DMS 273 treated with DMSO at 0.1 percent for 48 hours (cell line): ENCODE data around the gene EVI5L.

Experiments used
- DNase-seq: peaks from one replicate; lab custom pipeline; 2025; lab: John Stamatoyannopoulos, UW

The EVI5L gene

GRCh38 chr19:7817801-7818200 is 12.2 kb upstream of the EVI5L start:
- no peak for DNase-seq

- DNase-seq = no peak
These were observed 11.2 kb upstream of the EVI5L start for GRCh38 chr19:7818806-7819205.

DNA sequence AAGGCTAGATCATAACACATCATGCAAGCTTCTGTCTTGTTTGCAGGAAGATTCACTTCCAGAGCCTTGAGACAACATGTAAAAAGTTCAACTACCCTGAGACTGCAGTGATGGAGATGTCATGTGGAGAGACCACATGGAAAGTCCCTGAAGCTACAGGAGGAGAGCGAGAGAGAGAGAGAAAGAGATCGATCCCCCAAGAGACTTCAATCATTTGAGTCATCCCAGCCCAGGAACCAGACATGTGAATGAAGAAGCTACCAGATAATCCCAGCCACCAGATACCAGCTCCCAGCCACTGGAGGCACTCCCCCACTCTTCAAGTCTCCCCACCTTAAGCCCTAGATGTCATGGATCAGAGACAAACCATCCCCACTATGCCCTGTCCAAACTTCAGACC is 10.7 kb upstream of the EVI5L start:
- DNase-seq = no peak

GRCh38 chr19:7820588-7820987 is 9.4 kb upstream of the EVI5L start:
- no peak for DNase-seq

- no peak for DNase-seq
These were observed 7.0 kb upstream of the EVI5L start for GRCh38 chr19:7822910-7823515.

- no peak for DNase-seq
These were observed 6.2 kb upstream of the EVI5L start for GRCh38 chr19:7823686-7824301.

- no peak for DNase-seq
These were observed 875 bp upstream of the EVI5L start for GRCh38 chr19:7829166-7829520.

GRCh38 chr19:7830272-7830771 is 304 bp downstream of the EVI5L start:
- no peak for DNase-seq

- no peak for DNase-seq
These were observed 805 bp downstream of the EVI5L start for GRCh38 chr19:7830823-7831222.

DNA sequence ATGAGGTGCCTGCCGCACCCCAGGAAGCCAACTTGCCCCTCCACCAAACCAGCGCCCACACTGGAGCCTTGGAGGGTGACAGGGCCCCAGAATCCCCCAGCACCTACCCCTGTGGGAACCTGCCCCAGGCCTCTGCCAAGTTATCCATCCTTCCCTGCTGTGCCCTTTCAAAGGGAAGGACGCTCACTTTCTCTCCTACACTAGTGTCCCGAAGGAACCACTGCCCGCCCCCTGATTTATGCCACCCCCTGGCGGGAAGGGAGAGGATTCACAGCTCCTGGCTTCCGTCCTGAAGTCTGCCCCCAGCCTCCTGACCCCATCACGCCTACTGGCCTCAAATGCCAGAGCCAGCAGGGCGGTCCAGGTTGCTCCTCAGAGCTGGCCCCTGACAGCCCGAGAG is 1.4 kb downstream of the EVI5L start:
- DNase-seq = no peak

DNA sequence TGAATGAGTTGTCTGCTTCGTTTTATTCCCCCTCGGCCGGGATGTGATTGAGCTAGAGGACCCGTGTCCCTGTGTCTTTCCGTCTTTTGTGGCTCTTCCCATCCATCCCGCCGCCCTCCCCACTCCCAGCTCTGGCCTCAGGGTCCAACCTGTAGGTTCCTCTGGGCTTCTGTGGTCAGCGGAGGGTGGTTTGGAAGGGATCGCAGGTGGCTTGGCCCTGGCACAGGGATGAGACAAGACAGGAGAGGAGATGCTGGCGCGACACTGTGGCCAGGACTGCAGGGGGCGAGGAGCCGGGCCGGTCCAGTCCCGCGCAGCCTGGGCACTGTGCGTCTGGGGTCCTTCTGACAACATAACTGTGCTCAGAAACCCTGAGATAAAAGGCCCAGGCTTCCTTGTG is 2.0 kb downstream of the EVI5L start:
- no peak for DNase-seq

DNA sequence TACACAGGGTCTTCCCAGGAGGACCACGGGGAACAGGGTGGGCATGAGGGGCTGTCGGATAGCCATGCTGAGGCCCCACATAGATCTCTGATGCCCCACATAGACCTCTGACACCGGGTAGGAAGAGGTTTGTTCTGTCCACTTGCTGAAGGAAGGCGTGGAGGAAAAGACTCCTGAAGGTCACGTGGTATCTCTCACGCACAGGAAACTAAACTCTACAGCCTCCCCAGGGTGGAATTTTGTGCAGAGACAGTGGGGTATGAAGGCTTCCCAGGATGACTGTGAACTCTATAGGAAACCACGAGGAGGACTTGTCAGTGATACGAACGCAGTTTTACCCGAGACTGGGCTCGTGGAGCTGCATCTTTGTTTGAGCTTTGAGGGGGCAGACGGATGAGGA is 2.8 kb downstream of the EVI5L start:
- DNase-seq = no peak

DNA sequence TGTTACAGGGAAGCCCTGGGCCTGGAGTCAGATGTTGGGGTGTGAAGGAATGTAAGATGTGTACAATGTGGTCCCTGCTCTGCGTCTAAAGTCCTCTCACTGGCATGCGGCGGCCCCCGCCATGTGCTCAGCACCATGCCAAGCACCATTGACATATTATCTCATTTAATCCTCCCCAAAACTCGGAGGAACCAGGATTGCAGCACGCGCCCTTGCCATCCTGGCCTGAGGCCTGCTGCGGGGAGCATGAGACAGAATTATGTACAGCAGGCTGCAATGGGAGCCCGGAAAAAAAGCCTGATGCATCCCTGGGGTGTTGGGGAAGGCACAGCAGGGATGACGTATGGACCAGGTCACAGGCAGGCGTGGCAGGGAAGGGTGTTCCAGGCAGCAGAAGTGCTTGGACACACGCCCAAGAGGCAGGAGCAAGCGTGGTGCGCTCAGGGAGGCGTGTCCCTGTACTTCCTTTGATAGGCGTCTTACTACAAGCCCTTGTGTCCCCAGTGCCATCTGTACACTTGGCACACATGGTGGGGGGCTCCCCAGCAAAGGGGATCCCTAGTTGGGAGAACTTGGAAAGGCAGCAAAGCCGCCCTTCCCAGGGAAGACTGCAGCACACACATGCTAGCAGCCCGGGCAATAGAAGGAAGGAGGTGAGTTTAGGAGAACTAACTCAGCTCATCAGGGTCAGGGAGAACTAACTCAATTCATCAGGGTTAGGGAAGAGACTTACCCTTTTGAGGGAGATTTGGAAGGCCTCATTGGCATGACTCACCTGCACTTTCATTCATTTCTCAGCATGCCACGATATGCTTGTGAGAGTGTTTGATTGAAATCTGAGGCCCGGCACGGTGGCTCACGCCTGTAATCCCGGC is 3.4 kb downstream of the EVI5L start:
- peak; percentile 53 for DNase-seq

GRCh38 chr19:7839476-7839875 is 9.5 kb downstream of the EVI5L start:
- DNase-seq = no peak

DNA sequence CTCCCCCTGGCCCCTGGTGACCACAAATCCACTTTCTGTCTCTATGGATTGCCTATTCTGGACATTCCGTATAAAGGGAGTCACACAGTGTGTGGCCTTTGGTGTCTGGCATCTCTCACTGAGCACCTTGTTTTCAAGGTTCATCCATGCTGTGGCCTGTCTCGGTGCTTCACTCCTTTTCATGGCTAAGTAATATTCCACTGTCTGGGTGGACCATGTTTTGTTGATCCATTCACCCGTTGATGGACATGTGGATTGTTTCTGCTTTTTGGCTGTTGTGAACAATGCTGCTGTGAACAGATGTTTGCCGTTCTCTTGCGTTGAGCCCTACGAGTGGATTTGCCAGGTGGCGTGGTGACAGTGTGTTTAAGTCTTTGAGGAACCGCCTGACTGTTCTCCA is 10.6 kb downstream of the EVI5L start:
- DNase-seq = no peak

DNA sequence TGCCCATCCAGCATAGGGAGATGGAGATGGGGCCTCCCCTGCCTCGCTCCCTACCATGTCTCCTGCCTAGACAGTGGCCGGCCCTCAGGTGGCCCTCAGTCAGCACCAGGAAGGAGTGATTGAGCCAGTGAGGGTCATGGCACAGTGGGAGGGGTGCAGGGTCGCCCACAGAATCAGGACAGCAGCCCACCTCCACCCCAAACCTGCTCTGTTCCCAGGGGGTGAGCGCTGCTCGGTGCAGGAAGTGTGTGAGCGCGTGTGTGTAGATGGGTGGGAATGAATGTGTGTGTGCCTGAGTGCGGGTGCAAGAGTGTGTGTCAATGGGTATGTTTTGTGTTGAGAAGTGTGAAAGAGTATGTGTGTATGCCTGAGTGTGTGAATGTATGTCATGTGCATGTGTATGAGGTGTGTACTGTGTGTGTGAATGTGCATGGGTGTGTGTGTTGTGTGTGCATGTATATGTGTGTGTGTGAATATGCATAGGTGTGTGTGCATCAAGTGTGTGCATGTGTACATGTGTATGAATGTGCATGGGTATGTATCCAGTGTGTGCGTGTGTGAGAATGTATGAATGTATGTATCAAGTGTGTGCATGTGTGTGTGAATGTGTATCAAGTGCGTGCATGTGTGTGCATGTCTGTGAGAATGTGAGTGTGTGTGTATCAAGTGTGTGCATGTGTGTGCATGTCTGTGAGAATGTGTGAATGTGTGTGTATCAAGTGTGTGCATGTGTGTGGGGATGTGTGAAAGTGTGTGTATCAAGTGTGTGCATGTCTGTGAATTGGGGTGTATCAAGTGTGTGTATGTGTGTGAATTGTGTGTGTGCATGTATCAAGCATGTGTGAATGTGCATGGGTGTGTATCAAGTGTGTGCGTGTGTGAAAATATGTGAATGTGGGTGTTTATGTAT is 12.0 kb downstream of the EVI5L start:
- DNase-seq = no peak

- no peak for DNase-seq
These were observed 12.8 kb downstream of the EVI5L start for GRCh38 chr19:7842661-7843294.

GRCh38 chr19:7843521-7843920 is 13.5 kb downstream of the EVI5L start:
- no peak for DNase-seq

GRCh38 chr19:7844405-7844804 is 14.4 kb downstream of the EVI5L start:
- no peak for DNase-seq

GRCh38 chr19:7844951-7845350 is 14.9 kb downstream of the EVI5L start:
- no peak for DNase-seq

- DNase-seq = no peak
These were observed 15.6 kb downstream of the EVI5L start for GRCh38 chr19:7845390-7846154.
